NCI-H345 (cell line): ENCODE data around the gene PID1.

Experiments
- DNase-seq: peaks from one replicate; lab custom pipeline; 2025; lab: John Stamatoyannopoulos, UW

The PID1 gene

GRCh38 chr2:229022071-229022470, 249.0 kb downstream of the PID1 start:
- no peak for DNase-seq

GRCh38 chr2:229009816-229010215, 261.3 kb downstream of the PID1 start:
- no peak for DNase-seq

- DNase-seq, result no peak
These were observed 267.8 kb downstream of the PID1 start for GRCh38 chr2:229003256-229003655.

- no peak for DNase-seq
These were observed 269.9 kb downstream of the PID1 start for GRCh38 chr2:229001196-229001595.

- no peak for DNase-seq
These were observed 271.8 kb downstream of the PID1 start for GRCh38 chr2:228999326-228999725.

- no peak for DNase-seq
These were observed 282.3 kb downstream of the PID1 start for GRCh38 chr2:228988786-228989185.

DNA sequence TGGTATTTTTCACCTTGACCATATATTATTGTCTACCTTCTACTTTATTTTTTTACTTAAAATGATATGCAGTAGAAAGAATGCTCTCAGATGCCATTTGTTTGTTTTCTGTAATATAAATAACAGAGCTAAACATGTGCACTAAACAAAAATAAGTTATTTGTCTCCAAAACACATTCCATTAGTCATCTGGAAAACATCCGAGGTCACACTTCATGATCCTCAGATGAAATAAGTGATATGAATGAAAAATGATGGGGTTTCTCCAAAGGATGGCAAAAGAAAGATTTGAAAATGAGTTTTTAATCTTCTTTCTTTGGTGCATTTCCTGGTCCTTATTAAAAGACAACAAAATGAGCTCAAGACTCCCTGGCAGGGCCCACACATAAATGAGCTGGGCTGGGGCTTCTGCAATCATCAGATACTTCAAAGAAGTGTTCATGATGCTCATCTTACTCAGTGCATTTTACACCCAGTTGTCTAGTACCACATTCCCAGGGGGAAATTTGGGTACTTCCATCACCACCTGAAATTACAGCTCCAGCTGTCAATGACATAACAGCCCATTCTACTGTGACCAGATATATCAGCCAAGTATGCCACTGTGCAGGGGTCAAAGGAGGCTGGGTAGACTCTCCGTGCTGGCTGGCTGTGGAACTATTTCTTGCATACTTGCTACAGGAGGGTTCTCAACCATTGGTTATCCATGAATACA, 283.5 kb downstream of the PID1 start:
- no peak for DNase-seq

GRCh38 chr2:228986961-228987360, 284.1 kb downstream of the PID1 start:
- no peak for DNase-seq

GRCh38 chr2:228983700-228984099, 287.4 kb downstream of the PID1 start:
- DNase-seq, result no peak

DNA sequence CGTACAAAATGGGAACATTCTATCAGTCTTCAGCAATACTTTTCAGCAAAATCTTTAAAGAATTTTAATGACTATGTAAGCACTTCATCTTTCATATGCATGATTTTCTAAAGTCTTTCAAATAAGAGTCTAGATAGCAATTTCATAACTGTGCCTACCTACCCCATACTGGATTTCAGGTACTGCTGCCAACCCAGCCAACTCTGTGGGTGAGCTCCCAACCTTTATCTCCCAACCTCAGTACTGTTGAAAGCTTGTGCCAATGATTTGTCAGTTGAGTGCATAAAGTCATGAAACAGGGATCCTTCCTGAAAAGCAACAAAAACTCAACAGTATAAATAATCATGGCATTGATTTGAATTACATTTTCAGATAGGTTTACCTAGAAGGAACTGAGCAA, 296.9 kb downstream of the PID1 start:
- no peak for DNase-seq
